Measurements from ENCODE around the gene CARD19. TPM values are rescaled to one million over a fixed set of nuclear protein-coding genes. Genes with fewer than 3 reads are reported as not detected.

Gene CARD19, protein sequence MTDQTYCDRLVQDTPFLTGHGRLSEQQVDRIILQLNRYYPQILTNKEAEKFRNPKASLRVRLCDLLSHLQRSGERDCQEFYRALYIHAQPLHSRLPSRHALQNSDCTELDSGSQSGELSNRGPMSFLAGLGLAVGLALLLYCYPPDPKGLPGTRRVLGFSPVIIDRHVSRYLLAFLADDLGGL
- 10 to 100 TPM; 83.6 to 87.3 TPM for total RNA-seq

DNA sequence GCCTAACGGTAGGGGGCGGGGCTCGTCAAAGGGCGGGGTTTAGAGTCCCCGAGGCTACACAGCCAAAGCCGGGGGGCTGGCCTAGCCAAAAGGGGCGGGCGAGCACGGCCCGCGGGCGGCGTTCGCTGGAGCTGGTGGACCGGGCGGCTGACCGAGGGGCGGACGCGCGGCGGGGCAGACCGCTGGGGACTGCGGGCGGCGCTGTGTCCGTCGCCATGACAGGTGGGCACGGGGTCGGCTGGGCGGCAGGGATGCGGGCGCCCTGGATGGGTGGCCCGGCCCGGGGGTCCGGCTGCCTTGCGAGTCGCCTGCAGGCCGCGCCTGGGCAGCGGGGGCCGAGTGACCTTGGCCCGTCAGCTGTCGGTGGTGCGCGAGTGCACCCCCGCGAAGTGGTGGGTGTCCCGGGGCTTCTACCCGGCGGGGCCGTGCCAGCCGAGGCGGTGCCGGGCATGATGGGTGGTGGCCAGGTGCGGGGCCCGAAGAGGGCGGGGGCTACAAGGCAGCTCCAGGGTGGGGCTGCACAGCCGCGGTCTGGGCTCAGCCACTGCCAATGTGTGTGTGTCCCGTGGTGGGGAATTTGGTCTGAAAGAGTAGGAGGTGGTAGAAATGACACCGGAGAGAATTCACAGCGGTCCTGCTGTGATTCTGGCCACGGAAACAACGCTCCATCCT is at the start of gene CARD19:
CARD19 (plus strand) TSS at position 87 of the 672 bp plus-strand sequence; CDS start at position 216, 129 bp downstream.
- peaks cover under 1% of the 10 kb centered on the region for H3K9me3 Mint-ChIP-seq
- H3K4me3 Mint-ChIP-seq: peak within 1 kb of the TSS; percentile 88
- H3K27ac Mint-ChIP-seq: peak within 1 kb of the TSS; percentile 98
- H3K27me3 Mint-ChIP-seq: no peaks in the 10 kb centered on the region
- peak; percentile 6 for ATAC-seq (replicated peaks)
- H3K36me3 Mint-ChIP-seq (ENCODE audit: low read depth): peaks cover 12% of the 10 kb centered on the region
- H3K4me1 Mint-ChIP-seq: peaks cover 54% of the 10 kb centered on the region

DNA sequence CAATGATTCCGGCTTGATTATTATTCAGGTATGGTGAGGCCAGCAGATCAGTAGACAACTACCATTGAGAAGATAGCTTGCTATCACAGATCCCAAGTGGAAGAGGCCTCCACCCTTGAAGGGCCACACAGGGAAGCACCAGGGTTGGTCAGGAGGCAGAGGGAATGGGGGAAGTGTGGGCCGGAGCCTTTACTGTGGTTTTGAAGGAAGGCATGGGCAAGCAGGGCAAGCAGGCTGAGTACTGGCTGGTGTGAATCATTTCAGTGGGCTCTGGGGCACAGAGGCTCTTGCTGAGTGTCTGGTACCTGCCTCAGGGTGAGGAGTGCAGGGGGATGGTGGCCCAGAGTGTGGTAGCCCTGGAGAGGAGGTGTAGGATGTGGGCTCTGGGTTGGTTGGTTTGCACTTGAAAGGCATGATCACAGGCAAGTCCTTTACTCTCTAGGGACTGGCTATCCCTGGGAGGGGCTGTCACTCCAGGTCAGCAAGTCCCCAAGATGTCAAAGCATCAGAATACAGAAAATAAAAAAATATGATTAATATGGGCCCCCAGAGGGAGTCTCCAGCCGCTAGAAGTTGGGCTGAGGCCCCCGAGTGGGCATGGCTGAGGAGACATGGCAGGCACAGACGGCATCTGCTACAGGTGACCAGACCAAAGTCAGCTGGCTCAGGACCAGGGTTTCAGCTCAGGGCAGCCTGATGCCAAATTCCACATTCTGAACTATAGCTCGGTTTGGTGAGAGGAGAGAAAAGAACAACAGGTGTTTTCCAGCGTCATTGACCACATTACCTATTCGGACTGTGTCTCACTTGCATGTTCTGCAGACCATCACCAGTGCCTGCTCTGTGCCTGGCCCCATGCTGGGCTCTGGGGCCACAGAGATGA is 47.2 kb upstream of the CARD19 start:
- no peaks in the 10 kb centered on the region for H3K27me3 Mint-ChIP-seq
- no peaks in the 10 kb centered on the region for H3K36me3 Mint-ChIP-seq (ENCODE audit: low read depth)
- no peak overlapping the region for H3K27ac Mint-ChIP-seq
- no peaks in the 10 kb centered on the region for H3K4me1 Mint-ChIP-seq
- no peak overlapping the region for H3K4me3 Mint-ChIP-seq
- no peak for ATAC-seq (replicated peaks)
- no peaks in the 10 kb centered on the region for H3K9me3 Mint-ChIP-seq

DNA sequence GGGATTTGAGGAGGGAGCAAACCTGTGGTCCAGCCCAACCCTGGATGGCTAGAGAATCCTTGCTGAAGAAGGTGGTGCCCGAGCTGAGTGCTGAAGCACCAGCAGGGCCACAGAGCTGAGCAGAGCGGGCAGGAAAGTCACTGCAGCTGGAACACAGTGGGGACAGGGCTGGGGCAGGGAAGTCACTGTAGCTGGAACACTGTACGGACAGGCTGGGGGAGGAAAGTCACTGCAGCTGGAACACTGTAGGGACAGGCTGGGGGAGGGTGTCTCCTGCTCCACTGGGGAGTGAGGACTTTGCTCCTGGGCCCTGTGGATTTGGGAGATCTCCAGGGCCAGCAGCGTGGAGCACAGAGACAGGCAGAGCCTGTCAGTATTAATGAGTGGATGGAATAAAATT is 46.5 kb upstream of the CARD19 start:
- Mint-ChIP-seq H3K27ac (no peak overlapping the region), H3K4me3 (no peak overlapping the region), H3K9me3 (no peaks in the 10 kb centered on the region), H3K27me3 (no peaks in the 10 kb centered on the region), H3K4me1 (no peaks in the 10 kb centered on the region), H3K36me3 (ENCODE audit: low read depth) (no peaks in the 10 kb centered on the region)
- no peak for ATAC-seq (replicated peaks)

DNA sequence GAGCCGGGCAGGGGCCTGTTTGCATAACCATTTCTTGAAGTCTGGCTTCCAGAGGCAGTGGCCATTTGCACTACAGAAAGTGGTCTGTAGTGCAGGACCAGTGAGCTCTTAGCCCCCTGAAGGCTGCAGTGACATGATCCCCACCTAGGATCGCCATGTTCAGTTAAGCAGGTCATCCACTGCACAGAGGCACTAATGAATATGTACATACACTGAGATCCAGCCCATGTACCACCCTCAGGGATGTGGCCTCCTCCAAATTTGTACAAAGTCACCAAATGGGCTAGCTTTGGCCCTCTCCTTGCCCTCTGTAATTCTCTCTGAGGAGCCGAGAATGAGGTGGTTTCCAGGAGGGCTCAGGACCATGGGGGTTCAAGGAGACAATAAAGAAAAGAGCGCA is 45.8 kb upstream of the CARD19 start:
- no peak for ATAC-seq (replicated peaks)
- H3K4me3 Mint-ChIP-seq: no peak overlapping the region
- H3K27me3 Mint-ChIP-seq: no peaks in the 10 kb centered on the region
- H3K27ac Mint-ChIP-seq: no peak overlapping the region
- H3K36me3 Mint-ChIP-seq (ENCODE audit: low read depth): no peaks in the 10 kb centered on the region
- H3K9me3 Mint-ChIP-seq: no peaks in the 10 kb centered on the region
- H3K4me1 Mint-ChIP-seq: no peaks in the 10 kb centered on the region

DNA sequence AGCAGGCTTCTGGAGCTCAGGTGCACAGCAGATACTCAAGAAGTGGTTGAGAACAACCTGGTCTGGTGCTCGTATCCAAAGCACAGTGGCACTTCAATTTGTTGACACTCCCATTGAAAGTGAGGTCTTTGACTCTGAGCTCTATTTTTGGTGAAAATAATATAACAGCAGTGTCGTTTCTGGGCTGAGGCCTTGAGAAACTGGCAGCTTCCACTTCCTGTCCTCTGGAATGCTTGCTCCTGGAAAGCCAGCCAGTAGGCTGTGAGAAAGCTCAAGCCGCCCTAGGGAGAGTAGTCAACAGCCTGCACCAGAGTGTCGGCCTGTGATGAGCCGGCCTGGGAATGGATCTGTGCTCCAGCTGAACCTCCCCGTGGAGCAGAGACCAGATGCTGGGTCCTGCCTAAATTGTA is 44.3 kb upstream of the CARD19 start:
- no peaks in the 10 kb centered on the region for H3K36me3 Mint-ChIP-seq (ENCODE audit: low read depth)
- ATAC-seq (replicated peaks): no peak
- H3K27me3 Mint-ChIP-seq: no peaks in the 10 kb centered on the region
- no peaks in the 10 kb centered on the region for H3K4me1 Mint-ChIP-seq
- no peak overlapping the region for H3K4me3 Mint-ChIP-seq
- H3K9me3 Mint-ChIP-seq: no peaks in the 10 kb centered on the region
- no peak overlapping the region for H3K27ac Mint-ChIP-seq

DNA sequence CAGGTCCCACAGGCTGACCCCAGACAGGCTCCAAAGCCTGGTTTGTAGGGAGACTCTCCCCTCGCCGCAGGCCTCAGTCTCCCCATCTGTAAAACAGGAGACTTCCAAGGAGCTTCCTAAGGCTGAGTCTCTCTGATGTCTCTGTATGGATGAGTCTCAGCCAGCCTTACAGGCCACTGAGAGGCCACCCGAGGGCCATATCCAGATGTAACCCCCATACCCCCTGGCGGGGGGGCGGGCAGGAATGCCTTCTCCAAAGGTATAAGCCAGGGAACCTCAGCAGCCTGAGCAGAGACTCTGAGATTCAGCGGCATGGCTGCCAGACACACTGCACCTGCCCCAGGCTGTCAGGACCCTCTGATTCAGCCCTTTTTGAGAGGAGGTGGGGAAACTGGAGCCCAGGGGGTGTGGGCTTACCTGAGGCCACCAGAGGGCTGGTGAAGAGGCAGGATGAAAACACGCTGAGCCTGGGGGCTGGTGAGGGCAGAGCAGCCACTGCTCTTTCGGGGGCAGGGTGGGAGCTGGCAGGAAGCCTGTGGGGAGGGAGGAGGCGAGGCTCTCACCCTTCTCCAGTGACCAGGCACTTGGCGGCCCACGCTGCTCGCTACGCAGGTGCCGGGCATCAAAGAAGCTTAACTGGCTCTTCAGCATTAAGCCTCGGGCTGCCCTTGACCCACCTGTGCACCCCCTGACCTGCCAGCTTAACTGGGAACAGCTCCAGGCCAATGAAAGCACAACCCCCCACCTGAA is 43.1 kb upstream of the CARD19 start:
- Mint-ChIP-seq H3K27me3 (no peaks in the 10 kb centered on the region), H3K4me1 (no peaks in the 10 kb centered on the region), H3K36me3 (ENCODE audit: low read depth) (no peaks in the 10 kb centered on the region), H3K27ac (no peak overlapping the region), H3K9me3 (no peaks in the 10 kb centered on the region), H3K4me3 (no peak overlapping the region)
- ATAC-seq (replicated peaks): no peak

DNA sequence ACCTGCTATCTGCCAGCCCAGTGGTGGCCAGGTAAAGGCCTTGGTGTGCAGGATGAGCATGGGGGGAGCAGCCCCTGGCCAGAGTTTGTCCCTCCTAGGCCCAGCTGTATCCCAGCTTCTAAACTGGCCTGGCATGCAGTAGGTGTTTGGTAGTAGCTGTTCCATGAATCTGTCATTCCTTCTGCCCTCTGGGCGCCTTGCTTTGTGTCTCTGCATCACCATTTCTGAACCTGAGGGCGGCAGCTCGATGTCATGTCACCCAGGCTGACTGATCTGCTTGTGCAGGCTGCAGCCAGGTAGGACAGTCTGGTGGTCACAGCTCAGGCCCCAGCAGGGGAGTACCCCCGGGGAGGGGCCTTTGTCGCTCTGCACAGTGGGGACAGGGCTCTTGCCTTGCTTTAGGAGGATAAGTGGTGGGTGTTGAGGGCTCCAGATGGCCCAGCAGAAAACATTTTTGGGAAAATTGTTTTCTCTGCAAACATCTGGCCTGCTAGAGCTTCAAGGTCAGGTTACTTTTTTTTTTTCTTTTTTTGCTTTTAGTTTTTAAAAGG is 42.2 kb upstream of the CARD19 start:
- no peak overlapping the region for H3K27ac Mint-ChIP-seq
- no peaks in the 10 kb centered on the region for H3K27me3 Mint-ChIP-seq
- no peaks in the 10 kb centered on the region for H3K36me3 Mint-ChIP-seq (ENCODE audit: low read depth)
- no peak for ATAC-seq (replicated peaks)
- H3K4me1 Mint-ChIP-seq: no peaks in the 10 kb centered on the region
- no peaks in the 10 kb centered on the region for H3K9me3 Mint-ChIP-seq
- no peak overlapping the region for H3K4me3 Mint-ChIP-seq

DNA sequence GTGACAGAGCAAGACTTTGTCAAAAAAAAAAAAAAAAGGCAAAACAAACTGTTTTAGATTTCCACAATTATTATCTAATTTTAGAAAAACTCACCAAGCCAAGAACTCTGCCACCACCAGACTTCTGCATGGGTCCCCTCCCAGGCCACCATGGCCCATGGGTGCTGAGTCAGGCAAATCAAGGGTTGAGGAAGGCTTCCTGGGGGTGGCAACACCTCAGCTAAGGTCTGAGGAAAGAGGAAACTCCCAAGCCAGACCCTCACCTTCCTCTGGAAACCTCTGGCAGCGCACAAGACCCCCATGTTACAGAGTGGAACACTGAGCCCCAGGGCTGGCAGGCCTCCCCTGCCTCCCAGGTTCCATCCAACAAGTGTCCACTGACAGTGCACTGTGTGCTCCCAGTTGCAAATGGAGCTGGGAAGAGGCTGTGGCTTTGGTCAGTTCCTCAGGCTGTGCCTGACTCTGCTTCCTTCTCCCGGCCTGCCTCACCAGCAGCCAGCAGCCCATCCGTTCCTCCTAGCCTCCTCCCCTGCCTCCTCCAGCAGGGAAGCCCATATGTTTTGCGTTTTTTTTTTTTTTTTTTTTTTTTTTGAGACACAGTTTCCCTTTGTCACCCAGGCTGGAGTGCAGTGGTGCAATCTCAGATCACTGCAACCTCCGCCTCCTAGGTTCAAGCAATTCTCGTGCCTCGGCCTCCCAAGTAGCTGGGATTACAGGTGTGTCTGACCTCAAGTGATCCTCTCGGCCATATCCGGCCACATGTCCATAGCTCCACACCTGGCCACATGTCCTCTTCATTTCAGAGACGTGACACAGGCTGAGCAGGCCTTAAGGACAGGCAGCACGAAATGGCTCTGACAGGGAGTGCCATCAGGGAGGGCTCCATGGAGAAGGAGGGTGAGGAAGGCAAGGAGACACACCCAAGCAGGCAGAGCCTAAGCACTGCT is 41.0 kb upstream of the CARD19 start:
- H3K4me3 Mint-ChIP-seq: no peak overlapping the region
- no peaks in the 10 kb centered on the region for H3K27me3 Mint-ChIP-seq
- no peaks in the 10 kb centered on the region for H3K9me3 Mint-ChIP-seq
- no peak overlapping the region for H3K27ac Mint-ChIP-seq
- no peak for ATAC-seq (replicated peaks)
- peaks cover under 1% of the 10 kb centered on the region for H3K36me3 Mint-ChIP-seq (ENCODE audit: low read depth)
- peaks cover under 1% of the 10 kb centered on the region for H3K4me1 Mint-ChIP-seq

DNA sequence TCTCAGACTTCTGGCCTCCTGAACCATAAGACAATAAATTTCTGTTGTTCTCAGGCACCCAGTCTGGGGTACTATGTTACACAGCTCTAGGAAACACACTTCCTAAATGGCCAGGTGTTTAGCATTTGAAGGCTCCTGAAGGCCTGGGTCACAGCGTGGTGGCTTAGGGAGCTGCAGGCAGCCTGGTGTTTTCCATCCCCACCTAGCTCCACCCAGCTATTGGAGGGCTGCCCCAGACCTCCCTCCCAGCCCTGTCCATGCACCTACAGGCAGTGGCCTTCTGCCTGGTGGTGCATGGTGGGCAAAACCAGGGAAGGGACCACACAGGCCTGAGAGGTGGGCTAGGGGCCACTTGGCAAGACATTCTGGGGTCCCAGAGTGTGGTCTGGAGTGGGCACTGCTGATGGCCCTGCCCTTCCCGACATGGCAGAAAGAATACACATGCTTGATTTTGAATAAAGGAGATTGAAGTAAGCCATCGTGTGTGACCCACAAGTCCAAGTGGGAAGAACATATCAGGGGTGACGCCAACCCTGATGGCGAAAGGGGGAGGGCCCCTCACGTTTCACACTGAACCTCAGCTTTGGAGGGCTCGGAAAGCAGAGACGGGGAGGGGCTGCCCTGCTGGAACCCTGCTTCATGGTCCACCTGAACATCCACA is 38.8 kb upstream of the CARD19 start:
- Mint-ChIP-seq H3K4me3 (peak overlapping the region; percentile 53), H3K27ac (no peak overlapping the region), H3K4me1 (peaks cover 19% of the 10 kb centered on the region), H3K27me3 (no peaks in the 10 kb centered on the region), H3K36me3 (ENCODE audit: low read depth) (peaks cover 10% of the 10 kb centered on the region), H3K9me3 (no peaks in the 10 kb centered on the region)
- ATAC-seq (replicated peaks): no peak

DNA sequence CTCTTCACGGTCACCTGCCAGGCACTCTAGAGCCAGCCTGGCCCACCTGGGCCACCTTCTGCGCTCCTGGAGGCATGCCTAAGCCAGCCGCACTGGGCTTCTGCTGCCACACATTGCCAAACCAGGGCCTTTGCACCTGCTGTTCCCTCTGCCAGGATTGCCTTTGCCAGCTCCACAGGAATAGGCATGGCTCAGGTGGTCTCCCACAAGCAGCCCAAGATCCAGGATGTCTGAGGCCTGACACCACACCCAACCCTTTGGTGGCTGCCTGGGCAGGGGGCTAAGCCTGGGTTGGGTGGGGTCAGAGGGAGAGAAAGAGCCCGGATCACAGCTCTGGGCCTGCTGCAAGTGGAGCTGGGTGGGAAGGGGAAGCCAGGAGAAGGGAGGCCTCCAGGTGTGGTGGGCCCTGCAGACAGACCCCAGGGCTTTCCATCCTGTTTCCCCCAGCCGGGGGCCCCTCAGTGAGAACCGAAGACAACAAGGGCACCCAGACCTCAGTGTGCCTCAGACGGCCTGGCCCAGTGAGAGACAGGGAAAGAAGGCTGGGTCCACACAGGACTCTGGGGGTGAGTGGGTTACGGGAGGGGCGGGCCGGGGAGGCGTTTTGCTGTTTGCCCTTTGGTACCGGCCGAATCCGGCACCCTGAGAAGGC is 38.2 kb upstream of the CARD19 start:
- Mint-ChIP-seq H3K9me3 (no peaks in the 10 kb centered on the region), H3K4me3 (peak overlapping the region; percentile 53), H3K27me3 (no peaks in the 10 kb centered on the region), H3K36me3 (ENCODE audit: low read depth) (peaks cover 10% of the 10 kb centered on the region), H3K27ac (peak overlapping the region; percentile 28), H3K4me1 (peaks cover 24% of the 10 kb centered on the region)
- peak; percentile 2 for ATAC-seq (replicated peaks)

DNA sequence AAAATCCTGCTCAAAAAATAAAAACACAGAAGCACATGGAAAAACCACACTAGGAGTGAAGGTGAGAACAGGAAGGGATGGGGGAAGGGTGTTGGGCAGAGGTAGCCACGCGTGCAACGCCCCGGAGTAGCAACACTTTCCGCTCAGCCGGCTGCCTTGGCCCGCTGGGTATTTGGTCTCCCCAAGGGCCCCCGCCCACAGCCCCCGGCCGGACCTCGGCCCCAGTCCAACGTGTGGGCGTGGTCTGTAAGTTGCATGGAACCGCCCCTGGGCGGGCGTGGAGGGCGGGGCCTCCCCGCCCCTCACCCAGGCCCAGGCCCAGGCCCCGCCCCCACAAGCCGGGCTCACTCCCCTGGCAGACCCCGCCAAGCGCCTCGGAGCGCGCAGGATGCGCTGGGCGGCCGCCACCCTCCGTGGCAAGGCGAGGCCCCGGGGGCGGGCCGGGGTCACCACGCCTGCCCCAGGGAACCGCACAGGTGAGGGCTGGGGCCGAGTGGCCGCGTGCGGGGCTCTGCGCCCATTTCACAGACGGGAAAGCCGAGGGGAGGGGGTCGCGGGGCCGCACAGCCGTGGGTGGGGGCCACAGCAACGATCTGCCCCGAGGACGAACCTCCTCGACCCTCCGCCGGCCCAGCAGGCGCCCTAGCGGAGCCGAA is 37.5 kb upstream of the CARD19 start, which contains the start of gene SUSD3:
SUSD3 (plus strand) TSS at position 347 of the 656 bp plus-strand sequence; CDS start at position 389, 42 bp downstream.
- Mint-ChIP-seq H3K36me3 (ENCODE audit: low read depth) (peaks cover 10% of the 10 kb centered on the region), H3K4me1 (peaks cover 24% of the 10 kb centered on the region), H3K4me3 (peak within 1 kb of the TSS; percentile 94), H3K9me3 (no peaks in the 10 kb centered on the region), H3K27ac (peak within 1 kb of the TSS; percentile 94), H3K27me3 (no peaks in the 10 kb centered on the region)
- ATAC-seq (replicated peaks): peak; percentile 73
